Fibroblast of peridontal ligament (primary cell): ENCODE data around the gene PDE4B.
A peak's percentile ranks its signal among the peaks of the same experiment; 100 is the strongest.
"Not testable (repeated sequence)": the region's sequence is repeated elsewhere in the genome, so short reads cannot be mapped to it uniquely, and the experiment has no call there.

Experiments
- DNase-seq: peaks from one replicate; pipeline ENCODE4 v3.0.0-alpha.2; 2010; ENCODE audit errors: extremely low read depth

PDE4B gene

DNA sequence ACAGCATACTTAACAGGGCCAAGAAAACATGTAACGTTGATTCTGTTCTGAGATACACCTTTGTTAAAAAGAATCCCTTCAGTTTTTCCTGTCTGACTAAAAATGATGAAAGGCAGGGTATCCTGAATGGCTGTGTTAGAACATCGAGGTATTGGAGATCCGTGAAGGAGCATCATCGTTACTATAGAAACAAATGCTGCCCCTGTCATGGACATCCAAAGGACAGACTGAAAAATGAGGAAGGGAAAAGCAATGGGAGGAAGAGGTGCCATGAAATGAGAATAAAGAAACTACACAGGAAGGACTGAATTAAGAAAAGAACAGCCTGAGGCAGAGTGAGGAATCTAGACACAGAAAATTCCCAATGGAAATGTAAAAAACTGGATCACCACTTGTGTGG, 257.9 kb downstream of the PDE4B start:
- DNase-seq, result no peak

DNA sequence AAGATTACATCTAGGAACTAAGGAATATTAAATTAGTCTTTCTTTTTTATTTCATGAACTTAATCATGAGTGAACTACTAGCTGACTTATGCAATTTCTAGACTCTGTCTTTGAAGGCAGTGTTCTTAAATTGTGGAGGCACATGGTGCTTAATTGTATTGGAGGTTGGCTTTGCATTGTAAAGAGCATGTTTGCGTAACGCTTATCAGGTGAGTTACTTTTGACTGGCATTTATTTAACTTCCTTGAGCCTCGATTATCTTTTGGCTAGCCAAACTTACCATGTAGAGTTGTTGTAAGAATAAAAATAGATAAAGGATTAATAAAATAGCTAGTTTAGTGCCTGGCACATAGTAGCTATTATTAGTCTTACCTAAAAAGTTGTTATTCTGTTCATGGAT, 262.4 kb downstream of the PDE4B start:
- no peak for DNase-seq

DNA sequence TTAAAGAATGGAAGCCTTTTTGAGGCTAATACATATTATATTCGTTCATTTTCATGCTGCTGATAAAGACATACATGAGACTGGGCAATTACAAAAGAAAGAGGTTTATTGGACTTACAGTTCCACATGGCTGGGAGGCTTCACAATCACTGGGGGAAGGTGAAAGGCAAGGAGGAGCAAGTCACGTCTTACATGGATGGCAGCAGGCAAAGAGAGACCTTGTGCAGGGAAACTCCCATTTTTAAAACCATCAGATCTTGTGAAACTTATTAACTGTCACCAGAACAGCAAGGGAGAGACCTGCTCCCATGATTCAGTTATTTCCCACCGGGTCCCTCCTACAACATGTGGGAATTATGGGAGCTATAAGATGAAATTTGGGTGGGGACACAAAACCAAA, 264.8 kb downstream of the PDE4B start:
- not testable (repeated sequence) for DNase-seq

DNA sequence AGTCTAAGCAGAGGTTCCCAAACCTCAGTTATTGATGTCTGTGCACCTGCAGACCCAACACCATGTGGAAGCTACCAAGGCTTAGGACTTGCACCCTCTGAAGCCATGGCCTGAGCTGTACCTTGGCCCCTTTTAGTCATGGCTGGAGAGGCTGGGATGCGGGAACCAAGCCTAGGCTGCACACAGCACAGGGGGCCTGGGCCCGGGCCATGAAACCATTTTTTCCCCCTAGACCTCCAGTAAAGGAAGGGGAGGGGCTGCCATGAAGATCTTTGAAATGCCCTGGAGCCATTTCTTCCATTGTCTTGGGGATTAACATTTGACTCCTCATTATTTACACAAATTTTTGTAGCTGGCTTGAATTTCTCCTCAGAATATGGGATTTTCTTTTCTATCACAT, 265.9 kb downstream of the PDE4B start:
- no peak for DNase-seq

DNA sequence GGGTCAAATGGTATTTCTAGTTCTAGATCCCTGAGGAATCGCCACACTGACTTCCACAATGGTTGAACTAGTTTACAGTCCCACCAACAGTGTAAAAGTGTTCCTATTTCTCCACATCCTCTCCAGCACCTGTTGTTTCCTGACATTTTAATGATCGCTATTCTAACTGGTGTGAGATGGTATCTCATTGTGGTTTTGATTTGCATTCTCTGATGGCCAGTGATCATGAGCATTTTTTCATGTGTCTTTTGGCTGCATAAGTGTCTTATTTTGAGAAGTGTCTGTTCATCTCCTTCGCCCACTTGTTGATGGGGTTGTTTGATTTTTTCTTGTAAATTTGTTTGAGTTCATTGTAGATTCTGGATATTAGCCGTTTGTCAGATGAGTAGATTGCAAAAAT, 274.5 kb downstream of the PDE4B start:
- not testable (repeated sequence) for DNase-seq

DNA sequence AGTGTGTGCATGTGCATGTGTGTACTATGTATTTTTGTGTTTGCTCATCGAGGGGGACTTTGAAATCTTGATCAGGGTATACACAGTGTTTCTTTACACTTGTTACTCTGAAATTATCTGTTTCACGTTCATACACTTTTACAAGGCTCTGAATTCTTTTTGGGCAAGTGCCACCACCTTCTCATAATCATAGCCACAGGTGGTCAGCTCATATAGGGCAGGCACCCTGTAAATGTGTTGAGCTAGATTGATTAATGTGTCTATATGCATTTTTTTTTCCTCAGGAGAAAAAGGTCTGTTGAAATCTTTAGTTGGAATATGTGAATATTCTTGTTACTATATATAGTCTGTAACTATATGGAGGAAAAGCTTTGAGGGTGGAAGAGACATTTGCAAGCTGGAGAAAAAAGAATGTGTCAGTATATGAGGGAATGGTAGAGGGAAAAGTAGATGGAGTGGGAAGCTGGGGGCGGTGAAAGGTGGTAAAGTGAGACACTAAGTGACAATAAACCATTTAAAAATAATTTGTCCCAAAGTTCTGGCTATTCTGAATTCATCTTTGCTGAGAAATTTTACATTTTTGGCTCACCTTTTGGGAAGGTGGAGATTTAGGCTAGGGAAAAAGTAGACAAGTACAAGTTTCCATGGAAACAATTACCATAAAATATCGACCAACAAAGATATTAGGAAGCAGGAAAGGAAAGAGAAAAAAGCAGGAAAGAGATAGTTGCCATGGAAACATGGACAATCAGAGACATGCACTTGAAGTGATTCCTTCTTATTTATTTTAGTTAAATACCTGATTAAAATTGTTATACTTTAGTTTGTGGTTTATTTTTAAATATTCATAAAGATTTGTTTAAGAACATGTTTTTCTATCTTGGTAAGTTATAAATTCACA, 277.5 kb downstream of the PDE4B start:
- DNase-seq, result no peak

DNA sequence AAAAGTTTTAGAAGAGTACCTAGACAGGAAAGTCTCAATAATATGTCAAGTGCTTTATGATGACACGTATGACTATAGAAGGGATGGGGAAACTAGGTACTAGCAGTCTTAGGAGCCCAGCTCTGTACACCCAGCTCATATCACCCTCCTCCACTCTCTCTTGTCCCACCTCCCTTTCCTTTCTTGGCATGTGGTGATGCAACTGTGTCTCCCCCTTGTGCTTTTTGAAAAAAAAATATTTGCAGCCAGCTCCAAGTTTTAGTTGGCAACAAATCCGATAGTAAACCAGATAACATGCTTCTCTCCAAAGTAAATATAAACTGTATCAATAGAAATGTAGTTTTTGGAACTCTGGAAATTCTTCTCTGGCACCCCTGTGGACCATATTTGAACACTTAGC, 280.7 kb downstream of the PDE4B start:
- DNase-seq, result peak; percentile 9

DNA sequence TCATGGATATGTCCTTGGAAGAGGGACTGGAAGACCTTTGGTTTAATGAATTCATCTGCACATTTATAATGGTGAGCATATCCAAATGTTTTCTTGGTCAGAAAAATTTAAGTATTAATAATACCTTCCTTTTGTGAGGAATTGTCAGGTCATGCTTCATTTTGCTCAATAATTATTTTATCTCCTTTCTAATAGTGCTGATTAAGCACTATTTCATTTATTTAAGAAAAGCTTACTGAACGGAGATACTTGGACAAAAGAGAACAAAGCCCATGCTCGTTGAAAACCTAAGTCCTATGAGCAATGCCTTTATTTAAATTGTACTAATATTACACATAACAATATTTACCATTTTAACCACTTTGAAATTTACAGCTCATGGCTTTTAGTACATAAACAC, 281.5 kb downstream of the PDE4B start:
- DNase-seq, result no peak

DNA sequence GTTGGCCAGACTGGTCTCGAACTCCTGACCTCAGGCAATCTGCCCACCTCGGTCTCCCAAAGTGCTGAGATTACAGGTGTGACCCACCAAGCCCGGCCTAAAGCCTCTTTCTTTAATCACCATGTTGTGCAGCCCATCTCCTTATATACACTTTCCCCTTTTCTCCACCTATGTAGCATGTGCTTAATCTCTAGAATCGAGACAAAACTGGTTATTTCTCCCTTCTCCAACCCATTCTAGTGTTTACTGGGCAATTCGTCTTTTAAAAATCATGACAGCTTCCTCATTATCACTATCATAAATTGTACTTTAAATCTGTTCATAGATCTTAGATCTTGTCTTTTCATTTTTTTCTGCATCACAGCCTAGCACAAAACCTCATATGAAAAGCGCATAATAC, 285.7 kb downstream of the PDE4B start:
- no peak for DNase-seq

DNA sequence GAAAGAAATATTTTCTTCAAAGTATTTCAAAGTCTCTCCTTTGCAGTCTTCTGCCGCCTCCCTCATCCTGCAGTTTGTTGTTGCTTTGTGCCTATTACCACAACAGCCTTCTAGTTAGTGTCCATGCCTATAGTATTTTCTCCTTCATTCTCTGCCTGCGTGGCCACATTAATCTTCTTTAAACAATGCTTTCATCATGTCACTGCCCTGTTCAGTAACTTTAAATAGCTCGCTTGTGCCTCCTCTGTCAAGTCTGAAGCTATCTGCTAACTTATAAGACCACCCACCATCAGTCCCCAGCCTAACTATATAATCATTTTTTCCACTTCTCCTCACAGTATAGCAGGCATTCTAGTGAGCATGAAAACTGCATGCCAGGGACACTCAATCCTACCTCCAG, 290.3 kb downstream of the PDE4B start:
- no peak for DNase-seq

DNA sequence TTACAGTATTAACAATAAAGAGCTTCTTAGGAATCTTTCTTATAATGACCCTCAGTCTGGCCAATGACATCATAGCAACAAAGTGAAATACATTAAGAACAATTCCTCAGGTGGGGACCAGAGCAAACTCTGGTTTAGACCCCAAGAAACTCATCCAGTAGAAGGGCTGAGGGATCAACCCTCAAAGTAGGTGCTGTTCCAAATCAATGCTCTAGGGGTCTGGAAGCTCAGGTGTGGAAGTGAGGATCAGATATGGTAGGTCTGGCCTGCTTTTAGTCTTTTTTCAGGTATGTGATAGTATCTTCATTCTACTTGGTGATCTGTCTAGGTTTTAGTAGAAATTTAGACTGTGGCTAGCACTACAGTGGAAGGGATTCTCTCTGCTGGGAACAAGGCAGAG, 291.7 kb downstream of the PDE4B start:
- DNase-seq, result no peak

DNA sequence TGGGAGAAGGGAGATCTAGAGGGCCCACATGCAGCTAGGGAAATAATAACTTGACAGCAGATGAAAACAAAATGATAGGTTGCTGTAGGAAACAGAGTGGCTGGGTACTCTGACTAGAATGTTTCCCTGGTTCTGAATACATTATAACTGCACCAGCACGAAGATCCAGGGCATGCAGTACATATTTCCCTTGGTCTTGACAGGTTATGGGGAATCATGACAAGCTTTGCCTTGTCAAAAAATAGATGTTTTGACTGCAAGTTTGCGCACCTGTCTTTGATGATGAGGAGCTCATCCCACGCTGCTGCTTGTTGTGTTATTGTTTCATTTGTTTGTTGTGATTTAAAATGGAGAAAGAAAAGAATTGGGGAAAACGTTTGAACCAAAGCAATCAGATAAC, 292.9 kb downstream of the PDE4B start:
- no peak for DNase-seq

DNA sequence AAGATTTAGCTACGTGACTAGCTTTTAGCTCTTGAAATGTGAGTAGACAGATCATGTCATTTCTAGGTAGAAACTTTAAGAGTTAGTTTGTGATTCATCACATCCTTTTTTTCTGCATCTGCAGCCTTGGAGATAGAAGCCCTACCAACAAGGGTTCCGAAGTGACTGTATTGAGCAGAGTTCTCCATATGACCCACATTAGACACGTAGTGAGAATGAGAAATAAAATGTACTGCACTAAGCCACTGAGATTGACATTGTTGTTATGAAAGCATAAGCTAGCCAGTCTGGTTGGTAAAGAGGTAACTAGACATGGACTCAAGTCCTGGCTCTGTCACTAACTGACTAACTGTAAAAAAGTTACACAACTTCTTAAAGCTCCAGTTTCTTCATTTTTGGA, 296.1 kb downstream of the PDE4B start:
- no peak for DNase-seq

DNA sequence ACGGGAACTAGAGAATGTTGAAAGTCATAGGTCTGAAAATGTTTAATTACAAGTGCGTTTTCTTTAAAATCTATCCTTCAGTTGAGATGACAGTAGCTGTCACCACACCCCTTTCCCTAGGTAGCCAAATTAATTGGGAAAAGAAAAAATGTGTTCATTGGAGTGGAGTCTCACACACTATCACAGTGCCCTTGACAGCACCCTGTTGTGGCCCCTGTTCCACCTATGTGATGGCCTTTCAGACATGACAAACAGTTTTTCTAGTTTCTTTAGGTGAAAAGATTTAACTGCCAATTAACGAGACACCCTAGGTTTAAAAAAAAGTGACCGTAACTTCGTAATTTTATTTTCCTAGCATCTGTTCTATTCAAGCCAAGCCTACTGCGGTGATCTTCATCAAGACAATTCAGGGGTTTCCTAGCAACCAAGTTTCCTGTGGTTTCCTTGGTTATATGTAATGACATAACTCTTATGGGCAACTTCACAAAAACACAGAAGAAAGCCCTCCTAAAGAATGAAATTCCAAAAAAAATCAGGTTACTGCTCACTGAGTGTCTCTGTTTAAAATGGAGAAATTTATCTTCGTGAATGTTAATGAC, 298.3 kb downstream of the PDE4B start:
- DNase-seq, result peak; percentile 72

DNA sequence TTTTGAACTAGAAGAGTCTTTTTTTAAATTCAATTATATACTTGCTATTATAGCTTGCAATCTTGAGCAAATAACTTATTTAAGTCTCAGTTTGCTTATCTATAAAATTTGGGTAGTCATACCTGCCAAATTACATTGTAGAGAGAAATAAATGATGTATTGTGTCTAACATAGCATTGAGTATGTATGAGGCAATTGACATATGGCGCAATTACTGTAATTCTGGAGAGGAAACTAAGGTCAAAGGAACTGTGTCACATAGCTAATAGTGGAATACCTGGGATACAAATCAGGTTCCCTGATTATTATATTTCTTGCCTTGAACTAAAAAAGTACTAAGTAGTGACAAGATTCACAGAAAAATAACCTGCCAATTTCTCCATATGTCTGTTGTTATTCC, 302.5 kb downstream of the PDE4B start:
- DNase-seq, result no peak

DNA sequence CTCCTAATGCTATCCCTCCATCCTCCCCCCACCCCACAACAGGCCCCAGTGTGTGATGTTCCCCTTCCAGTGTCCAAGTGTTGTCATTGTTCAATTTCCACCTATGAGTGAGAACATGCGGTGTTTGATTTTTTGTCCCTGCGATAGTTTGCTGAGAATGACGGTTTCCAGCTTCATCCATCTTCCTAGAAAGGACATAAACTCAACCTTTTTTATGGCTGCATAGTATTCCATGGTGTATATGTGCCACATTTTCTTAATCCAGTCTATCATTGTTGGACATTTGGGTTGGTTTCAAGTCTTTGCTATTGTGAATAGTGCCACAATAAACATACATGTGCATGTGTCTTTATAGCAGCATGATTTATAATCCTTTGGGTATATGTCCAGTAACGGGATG, 308.3 kb downstream of the PDE4B start:
- not testable (repeated sequence) for DNase-seq

DNA sequence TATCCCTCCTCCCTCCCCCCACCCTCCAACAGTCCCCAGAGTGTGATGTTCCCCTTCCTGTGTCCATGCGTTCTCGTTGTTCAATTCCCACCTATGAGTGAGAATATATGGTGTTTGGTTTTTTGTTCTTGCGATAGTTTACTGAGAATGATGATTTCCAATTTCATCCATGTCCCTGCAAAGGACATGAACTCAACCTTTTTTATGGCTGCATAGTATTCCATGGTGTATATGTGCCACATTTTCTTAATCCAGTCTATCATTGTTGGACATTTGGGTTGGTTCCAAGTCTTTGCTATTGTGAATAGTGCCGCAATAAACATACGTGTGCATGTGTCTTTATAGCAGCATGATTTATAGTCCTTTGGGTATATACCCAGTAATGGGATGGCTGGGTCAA, 311.4 kb downstream of the PDE4B start:
- not testable (repeated sequence) for DNase-seq

DNA sequence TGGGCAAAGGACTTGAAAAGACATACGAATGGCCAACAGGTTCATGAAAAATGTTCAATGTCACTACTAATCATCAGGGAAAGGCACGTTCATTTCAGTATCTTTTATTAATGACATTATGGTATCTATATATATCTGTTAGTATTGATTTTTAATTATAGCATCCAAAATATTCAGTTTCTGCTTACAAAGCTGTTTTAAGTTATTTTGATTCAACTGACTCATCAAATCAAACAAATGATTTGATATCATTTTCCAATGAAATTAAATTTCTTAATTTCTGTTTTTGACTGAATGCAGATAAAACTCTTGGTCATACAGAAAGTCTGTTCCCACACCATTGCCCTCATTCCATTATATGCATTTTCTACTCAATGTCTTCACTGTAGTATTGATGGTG, 315.9 kb downstream of the PDE4B start:
- DNase-seq, result no peak

DNA sequence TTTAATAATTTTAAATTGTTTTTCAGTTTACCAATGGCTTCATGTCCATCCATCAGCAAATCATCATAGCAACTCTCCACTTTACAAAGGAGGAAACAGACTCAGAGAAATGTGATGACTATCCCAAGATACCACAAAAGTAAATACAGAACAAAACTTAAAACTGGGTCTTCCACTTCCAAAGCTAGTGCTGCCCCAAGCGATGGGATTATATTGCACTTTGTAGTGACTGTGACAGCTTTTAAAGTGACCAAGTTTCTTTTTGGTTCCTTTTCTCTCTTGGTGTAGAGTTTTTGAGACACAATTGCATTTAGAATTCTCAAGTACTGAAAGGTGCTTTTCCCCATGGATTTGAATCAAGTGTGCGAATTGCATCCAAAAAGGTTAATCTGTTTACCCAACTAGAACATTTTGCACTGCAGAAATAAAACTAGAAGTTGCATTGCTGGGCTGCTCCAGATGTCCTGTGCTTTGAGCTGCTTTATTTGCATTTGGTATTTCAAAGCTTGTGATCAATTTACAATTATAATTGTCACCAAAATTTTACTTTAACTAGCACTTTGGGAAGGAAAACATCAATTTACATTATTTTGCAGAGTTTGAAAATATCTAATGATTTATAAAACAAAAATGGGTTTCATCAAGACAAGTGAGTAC, 320.2 kb downstream of the PDE4B start:
- no peak for DNase-seq

DNA sequence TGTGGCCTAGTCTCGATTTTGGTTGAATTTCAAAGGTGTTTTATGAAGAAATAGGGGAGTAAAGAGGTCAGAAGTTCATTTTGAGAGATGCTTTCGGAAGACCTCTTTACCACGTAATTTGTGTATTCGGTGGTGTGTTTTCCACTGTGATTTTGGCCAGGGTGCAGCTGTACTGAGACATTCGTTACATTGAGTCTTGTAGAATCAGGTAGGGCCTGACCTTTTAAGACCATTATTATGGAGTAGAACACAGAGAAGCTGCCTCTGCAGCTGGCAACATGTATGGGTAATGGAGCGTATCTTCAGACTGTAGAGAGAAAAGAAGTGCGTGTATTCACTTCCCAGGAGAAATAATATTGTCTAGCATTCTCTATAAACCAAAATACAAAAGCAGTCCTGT, 326.5 kb downstream of the PDE4B start:
- no peak for DNase-seq

DNA sequence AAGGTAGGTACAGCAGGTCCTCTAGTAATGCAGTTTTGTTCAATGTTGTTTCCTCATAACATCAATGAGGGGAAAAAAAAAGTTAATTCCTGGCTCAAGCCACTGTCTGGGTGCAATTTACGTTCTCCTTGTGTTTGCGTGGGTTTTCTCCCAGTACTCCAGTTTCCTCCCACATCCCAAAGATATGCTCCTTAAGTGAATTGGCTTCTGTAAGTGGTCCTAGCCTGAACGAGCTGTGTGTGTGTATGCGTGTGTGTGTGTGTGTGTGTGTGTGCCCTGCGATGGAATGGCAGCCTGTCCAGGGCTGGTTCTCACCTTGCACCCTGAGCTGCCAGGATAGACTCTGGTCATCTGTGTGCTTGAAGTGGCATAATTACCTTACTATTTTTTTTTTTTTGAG, 332.0 kb downstream of the PDE4B start:
- no peak for DNase-seq

DNA sequence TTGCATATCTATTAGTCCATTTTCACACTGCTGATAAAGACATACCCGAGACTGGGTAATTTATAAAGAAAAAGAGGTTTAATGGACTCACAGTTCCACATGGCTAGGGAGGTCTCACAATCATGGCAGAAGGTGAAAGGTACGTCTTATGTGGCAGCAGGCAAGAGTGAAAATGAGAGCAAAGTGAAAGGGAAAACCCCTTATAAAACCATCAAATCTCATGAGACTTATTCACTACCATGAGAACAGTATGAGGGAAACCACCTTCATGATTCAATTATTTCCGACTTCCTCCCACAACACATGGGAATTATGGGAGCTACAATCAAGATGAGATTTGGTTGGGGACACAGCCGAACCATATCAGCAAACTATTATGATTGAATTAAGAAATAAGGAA, 335.9 kb downstream of the PDE4B start:
- not testable (repeated sequence) for DNase-seq

DNA sequence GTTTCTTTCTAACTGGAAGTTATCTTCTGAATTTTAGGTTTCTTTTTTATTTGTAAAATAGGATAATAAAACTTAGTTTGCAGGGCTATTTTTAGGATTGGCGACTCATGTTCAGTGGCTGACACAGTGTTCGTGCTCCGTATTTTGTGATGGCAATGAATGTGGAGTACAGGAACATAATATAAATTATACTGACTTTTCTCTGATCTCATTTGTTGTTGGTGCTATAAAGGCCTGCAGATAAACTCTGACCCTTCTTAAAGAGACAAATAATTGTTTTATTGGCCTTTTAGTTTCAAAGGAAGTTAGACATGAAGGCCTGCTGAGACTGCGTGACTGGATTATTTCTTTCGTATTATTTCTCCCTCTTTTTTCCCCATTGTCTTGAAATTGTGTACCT, 339.6 kb downstream of the PDE4B start:
- no peak for DNase-seq
